GM21381 (cell line): ENCODE data around the gene BTRC.
"Not testable (repeated sequence)": the region's sequence is repeated elsewhere in the genome, so short reads cannot be mapped to it uniquely, and the experiment has no call there.

Experiments used
- ATAC-seq: cut with Tn5 transposase; IDR thresholded peaks from one replicate; pipeline ENCODE4 v1.9.1; 2021; ENCODE audit warnings: mild to moderate bottlenecking, moderate library complexity; ENCODE audit not compliant: unreplicated experiment

The BTRC gene

DNA sequence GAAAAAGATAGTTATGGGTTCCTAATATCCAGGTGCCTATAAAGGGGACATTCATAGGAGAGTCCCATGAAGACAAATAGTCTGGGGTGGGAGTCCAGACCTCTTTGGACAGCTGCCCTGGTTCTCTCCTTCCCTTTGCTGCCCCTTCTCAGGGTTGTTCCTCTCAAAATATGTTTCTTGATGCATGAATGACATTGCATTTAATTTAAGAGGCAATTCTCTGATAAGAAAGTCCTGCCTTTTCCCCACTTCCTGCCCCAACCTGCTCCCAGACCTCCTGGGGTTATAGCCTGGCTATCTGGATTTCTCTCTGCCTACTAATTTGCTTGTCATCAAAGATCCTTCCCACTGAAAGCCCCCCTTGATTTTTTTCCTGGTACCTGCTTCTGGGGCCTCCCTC is 12.5 kb upstream of the BTRC start:
- no peak for ATAC-seq

DNA sequence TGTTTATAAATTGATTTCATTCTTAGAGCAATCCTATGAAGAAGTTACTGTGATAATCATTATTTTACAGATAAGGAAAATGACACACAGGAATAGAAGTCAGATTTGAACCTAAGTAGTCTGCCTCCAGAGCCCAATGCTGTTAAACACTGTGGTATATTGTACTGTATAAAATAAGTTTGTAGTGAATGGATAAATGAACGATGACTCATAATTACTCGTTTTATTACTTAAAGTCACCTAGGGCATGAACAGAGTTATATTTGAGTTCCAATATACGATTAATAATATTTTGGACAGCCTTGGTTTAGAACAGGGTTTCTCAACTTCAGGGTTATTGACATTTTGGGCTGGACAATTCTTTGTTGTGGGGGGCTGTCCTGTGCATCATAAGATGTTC is 7.8 kb upstream of the BTRC start:
- ATAC-seq, result no peak

GRCh38 chr10:101351017-101351416 is 2.9 kb upstream of the BTRC start:
- ATAC-seq, result no peak

- ATAC-seq, result no peak
Observed at GRCh38 chr10:101351477-101351876, 2.5 kb upstream of the BTRC start.

DNA sequence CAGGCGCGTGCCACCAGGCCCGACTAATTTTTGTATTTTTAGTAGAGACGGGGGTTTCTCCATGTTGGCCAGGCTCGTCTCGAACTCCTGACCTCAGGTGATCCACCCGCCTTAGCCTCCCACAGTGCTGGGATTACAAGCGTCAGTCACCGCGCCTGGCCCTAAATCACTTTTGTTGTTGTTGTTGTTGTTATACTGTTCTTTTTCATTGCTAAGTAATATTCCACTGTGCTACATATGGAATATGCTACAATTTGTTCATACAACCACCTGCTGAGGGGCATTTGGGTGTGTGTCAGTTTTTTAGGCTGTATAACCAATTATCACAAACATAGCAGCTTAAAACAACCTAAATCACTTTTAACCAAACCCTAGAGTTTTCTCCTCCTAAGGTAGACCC is 1.1 kb upstream of the BTRC start:
- not testable (repeated sequence) for ATAC-seq

GRCh38 chr10:101354328-101355071 is 535 bp downstream of the BTRC start:
- ATAC-seq, result peak; percentile 14

DNA sequence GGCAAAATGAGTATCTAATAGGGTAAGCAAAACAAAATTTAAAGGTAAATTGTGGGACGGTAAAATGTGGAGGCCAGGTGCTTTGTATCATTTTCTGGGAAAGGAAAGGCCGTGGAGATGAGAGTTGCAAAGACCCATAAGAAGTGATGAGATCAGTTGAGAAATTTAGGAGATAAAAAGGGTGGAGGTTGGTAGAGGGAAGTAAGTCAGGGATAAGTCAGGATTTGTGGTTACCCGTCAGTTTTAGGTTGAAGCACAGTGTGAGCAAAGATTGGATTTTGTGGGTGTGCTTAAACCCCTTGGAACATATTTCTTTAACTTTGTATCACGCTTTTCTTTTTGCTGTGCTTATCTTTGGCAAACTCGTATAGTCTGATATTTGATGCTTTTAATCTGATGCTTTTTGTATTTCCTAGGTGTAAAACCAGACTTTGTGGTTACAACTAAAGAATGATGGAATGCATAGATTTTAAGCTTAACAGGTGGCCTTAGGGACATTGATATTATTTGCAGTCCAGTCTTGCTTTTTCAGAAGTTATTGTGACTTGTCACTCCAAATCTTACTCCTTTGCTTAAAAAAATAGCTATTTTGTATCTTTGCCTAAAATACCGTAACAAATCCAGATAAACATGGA is 1.2 kb downstream of the BTRC start:
- no peak for ATAC-seq

GRCh38 chr10:101356132-101356531 is 2.2 kb downstream of the BTRC start:
- no peak for ATAC-seq

DNA sequence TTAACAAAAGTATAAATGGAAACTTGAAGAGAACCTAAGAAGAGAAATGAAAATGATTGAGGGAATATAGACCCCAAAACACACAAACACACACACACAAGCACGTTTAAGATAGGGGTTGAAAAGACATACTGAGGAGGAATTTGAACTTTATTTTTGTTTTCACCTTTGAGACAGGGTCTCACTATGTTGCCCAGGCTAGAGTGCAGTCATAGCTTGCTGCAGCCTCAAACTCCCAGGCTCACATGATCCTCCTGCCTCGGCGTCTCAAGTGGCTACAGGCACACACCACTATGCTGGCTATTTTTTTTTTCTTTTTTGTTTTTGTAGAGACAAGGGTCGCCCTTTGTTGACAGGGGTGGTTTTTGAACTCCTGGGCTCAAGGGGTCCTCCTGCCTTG is 4.0 kb downstream of the BTRC start:
- no peak for ATAC-seq

- no peak for ATAC-seq
Observed at GRCh38 chr10:101358706-101359300, 4.8 kb downstream of the BTRC start.

DNA sequence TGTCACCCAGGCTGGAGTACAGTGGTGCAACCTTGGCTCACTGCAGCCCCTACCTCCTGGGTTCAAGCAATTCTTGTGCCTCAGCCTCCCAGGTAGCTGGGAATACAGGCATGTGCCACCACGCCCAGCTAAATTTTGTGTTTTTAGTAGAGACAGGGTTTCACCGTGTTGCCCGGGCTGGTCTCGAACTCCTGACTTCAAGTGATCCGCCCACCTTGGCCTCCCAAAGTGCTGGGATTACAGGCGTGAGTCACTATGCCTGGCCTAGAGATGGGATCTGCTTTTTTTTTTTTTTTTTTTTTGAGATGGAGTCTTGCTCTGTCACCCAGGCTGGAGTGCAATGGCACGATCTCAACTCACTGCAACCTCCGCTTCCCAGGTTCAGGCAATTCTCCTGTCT is 6.1 kb downstream of the BTRC start:
- not testable (repeated sequence) for ATAC-seq

DNA sequence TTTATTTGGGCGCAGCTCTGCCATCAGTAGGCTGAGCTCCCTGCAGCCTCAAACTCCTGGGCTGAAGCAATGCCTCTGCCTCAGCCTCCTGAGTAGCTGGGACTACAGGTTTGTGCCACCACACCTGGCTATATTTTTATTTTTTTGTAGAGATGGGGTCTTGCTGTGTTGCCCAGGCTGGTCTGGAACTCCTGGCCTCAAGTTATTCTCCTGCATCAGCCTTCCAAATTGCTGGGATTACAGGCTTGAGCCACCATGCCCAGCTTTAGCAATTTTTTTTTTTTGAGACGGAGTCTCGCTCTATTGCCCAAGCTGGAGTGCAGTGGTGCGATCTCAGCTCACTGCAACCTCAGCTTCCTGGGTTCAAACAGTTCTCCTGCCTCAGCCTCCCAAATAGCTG is 6.9 kb downstream of the BTRC start:
- ATAC-seq, result not testable (repeated sequence)

DNA sequence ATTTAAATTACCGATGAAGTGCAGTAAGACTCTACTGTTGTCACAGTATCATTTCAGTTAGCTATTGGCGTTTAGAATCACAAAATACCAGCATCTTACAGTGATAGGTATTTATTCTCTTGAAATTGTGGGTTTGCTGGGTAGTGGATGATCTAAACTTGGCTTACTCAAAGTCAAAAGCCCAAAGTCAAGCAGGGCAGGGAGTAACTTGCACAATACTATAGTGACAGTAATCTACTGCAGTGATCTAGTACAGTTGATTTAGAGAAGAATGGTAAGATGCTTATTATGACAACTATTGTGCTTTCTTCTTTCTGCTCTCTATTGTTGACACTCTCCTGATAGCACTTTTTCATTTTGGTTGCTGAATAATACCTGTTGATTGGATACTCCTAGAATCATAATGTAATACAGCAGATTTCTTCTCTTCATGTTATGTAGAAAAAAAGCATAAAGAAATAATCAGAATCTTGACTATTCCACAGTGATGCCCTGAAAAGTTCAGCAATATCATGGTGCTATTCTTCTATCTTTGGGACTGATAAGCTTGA is 10.0 kb downstream of the BTRC start:
- no peak for ATAC-seq

DNA sequence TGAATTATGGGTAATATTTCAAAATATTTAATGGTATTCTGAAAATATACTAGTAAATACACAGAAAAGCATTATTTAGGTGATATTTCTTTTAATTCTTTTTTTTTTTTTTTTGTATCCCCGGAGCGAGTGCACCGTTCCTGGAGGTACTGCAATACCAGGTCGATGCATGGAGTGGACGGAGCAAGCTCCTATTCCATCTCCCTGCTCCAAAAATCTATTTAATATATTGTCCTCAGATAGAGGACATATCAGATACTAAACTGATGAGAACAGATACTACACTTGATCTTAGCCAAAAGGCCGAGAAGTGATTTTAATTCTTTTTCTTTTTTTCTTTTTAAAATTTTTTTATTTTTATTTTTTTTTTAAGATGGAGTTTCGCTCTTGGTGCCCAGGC is 10.8 kb downstream of the BTRC start:
- ATAC-seq, result no peak

DNA sequence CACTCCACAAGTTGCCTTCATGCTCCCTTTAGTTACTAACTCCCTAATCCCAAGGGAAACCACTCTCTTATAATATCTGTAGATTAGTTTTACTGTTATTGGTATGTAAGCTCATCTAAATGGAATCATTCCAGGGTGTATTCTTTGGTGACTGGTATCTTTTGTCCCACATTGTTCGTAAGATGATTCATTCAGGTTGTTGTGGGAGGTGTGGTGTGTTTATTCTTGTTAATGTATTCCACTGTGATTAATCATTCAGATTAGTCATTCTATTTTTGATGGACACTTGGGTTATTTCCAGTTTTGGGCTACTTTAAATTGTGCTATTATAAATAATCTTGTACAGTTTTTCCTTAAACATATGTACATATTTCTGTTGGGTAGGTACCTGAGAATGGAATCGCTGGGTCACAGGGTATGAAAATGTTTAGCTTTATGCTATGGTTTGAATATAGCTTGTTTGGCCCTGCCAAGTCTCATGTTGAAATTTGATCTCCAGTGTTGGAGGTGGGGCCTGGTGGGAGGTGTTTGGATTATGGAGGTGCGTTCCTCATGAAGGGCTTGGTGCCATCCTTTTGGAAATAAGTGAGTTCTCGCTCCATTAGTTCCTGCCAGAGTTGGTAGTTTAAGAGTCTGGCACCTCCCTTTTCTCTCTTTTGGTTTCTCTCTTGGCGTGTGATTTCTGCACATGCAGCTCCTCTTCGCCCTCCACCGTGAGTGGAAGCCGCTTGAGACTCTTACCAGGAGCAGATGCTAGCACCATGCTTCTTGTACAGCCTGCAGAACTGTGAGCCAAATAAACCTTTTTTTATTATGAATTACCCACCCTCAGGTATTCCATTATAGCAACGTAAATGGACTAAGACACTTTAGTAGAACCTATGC is 13.8 kb downstream of the BTRC start:
- no peak for ATAC-seq

- ATAC-seq, result no peak
Observed at GRCh38 chr10:101373063-101373462, 19.1 kb downstream of the BTRC start.

DNA sequence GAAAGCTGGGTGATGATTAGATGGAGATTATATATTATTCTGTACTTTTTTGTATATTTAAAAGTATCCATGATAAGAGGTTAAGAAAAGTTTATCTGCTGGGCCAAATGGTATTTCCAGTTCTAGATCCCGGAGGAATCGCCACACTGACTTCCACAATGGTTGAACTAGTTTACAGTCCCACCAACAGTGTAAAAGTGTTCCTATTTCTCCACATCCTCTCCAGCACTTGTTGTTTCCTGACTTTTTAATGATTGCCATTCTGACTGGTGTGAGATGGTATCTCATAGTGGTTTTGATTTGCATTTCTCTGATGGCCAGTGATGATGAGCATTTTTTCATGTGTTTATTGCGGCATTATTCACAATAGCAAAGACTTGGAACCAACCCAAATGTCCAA is 20.0 kb downstream of the BTRC start:
- ATAC-seq, result not testable (repeated sequence)

GRCh38 chr10:101375076-101375475 is 21.1 kb downstream of the BTRC start:
- no peak for ATAC-seq

GRCh38 chr10:101379663-101380352 is 25.8 kb downstream of the BTRC start:
- ATAC-seq, result no peak

DNA sequence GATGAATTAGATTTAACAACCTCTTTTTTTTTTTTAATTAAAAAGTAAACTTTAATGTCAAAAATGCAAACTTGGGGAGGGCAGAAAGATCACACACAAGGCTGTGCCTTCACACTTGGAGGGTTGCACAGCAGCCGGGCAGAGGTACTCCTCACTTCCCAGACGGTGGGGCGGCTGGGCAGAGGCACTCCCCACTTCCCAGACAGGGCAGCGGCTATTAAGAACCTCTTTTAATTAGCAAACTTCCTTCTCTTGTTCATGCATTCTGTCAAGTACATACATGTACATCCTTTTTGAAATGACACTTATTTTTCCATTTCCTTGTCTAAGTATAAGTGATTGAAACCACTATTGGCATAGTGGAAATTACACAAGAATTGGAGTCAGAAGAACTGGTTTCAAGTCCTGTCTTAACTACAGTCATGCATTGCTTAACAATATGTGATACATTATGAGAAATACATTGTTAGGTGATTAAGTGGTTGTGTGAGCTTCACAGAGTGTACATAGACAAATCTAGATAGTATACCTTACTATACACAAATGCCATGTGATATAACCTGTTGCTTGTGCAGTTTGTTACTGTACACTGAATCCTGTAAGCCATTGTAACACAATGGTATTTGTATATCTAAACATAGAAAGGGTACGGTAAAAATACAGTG is 26.5 kb downstream of the BTRC start:
- ATAC-seq, result no peak
